SK-N-MC (cell line): ENCODE data around the gene TPO.
"Not testable (repeated sequence)": the region's sequence is repeated elsewhere in the genome, so short reads cannot be mapped to it uniquely, and the experiment has no call there.

Experiments
- DNase-seq: peaks from one replicate; pipeline ENCODE4 v3.0.0-alpha.2; 2011; ENCODE audit warnings: low read depth, low spot score
- H3K27ac ChIP-seq: fragments of 200-600 bp; sonication (generic); 2 replicates; pipeline ENCODE4 v1.5.1; 2016; ENCODE audit warnings: mixed run types
- H3K36me3 ChIP-seq: fragments of 200-600 bp; sonication (generic); 2 replicates; pipeline ENCODE4 v1.6.1; 2017; ENCODE audit warnings: antibody characterized with exemption, low read length, mixed read lengths; ENCODE audit not compliant: insufficient read depth
- H3K4me3 ChIP-seq: fragments of 200-600 bp; sonication (generic); 2 replicates; pipeline ENCODE4 v1.5.1; 2016
- H3K9ac ChIP-seq: fragments of 200-600 bp; sonication (generic); 2 replicates; pipeline ENCODE4 v1.8.0; 2017; ENCODE audit warnings: mixed run types, mixed read lengths; ENCODE audit not compliant: insufficient read length
- H3K9me3 ChIP-seq: fragments of 200-600 bp; sonication (generic); 2 replicates; pipeline ENCODE4 v1.6.1; 2017; ENCODE audit warnings: low read depth, mild to moderate bottlenecking, antibody characterized with exemption, low read length, moderate library complexity, mixed read lengths
- EZH2 ChIP-seq: fragments of 200-600 bp; sonication (generic); IDR thresholded peaks from one replicate; pipeline ENCODE4 v1.6.1; 2017; ENCODE audit warnings: antibody characterized with exemption
- FOXP2 ChIP-seq: optimal IDR thresholded peaks from 2 replicates; pipeline ENCODE3; 2011; ENCODE audit warnings: mild to moderate bottlenecking, moderate library complexity; ENCODE audit not compliant: insufficient read depth; ENCODE audit errors: extremely low read length, control extremely low read depth
- POLR2AphosphoS5 ChIP-seq: IDR thresholded peaks from 2 replicates; pipeline ENCODE4 v1.6.1; 2012; ENCODE audit warnings: mild to moderate bottlenecking, low read depth, low read length, borderline replicate concordance

TPO gene

DNA sequence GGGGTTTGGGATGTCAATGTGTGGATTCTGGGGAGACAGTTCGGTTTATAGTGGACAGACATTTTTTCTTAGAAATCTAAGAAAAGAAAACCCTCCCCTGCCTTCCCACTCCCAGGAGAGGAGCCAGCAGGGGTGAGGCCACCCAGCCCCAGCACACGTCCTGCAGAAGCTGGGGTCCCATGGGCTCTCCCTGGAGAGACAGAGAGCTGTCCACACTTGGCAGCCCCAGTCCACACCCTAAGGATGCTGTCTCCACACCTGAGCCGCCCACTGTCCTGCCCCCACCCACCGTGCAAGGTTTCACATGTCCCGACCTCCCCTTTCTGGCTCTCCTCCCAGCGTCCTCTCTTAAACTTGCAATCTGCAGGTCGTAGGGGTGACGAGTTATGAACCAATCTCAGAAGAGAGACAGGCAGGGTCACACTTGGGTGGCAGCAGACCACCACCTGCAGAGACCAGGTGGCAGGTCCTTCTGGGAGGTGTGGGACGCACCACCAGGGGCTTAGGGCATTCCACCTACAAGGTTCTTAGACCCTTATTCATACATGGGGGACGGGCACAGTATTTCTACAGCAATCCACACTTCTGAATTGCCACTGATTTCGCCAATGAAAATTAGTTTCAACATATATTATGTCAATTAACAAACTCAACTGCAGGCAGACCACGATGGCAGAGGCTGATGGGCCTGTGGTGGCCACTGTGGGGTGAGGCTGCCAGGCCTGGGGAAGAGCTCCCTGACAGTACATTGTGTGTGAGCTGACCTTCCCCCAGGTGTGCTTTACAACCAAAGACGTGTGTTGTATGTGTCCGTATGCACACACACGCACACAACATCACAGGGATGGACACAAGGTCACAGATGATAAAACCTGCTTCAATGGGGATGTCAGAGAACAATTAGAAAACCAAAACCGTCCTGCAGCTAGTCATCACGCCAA, 158.5 kb downstream of the TPO start:
- H3K4me3 ChIP-seq: no peak overlapping the region
- no peak for TF ChIP-seq POLR2AphosphoS5
- TF ChIP-seq FOXP2: no peak
- no peak for TF ChIP-seq EZH2

DNA sequence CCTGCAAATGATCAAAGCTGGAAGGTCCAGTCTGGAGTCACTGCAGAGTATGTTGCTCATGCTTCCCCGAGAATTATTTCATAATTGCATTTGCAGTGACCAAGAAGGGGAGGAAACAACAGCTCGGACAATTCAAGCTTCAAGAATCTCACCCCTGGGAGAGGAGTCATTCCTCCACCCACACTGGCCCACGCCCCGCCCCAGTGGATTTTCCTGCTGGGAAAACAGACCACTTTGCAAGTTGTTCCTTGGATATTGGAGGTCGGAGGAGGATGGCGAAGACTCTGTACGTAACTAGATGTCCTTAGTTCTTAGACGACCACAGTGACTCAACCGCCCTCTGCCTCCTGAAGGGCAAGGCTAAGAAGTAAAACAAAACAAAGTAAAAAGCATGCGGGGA, 159.4 kb downstream of the TPO start:
- no peak for DNase-seq
- TF ChIP-seq FOXP2: no peak
- no peak for TF ChIP-seq EZH2
- TF ChIP-seq POLR2AphosphoS5: no peak
- Histone ChIP-seq H3K9ac (no peak overlapping the region), H3K27ac (no peak overlapping the region), H3K36me3 (no peaks in the 10 kb centered on the region), H3K9me3 (no peaks in the 10 kb centered on the region), H3K4me3 (no peak overlapping the region)

More for the DNA sequence above, 158.5 kb downstream of the TPO start:
- no peaks in the 10 kb centered on the region for H3K36me3 ChIP-seq
- H3K27ac ChIP-seq: no peak overlapping the region
- no peaks in the 10 kb centered on the region for H3K9me3 ChIP-seq
- no peak overlapping the region for H3K9ac ChIP-seq
- no peak for DNase-seq

DNA sequence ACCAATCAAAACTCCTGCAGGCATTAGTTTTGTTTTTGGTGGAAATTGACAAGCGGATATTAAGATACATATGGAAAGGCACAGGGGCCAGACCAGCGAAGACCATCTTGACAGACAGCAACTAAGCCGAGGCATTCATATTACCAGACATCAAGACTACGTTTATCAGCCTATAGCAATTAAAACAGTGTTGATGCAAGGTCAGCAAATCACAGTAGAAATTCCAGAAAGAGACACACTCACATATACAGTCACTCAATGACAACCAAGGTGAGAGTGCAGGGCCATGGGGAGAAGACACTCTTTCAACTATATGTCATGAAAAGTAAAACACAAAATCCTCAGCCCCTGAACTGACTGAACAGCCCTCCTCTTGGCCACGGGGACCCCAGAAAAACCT, 164.6 kb downstream of the TPO start:
- Histone ChIP-seq H3K4me3 (no peak overlapping the region), H3K9ac (no peak overlapping the region), H3K27ac (no peak overlapping the region), H3K36me3 (no peaks in the 10 kb centered on the region), H3K9me3 (no peaks in the 10 kb centered on the region)
- no peak for DNase-seq
- TF ChIP-seq FOXP2 (no peak), POLR2AphosphoS5 (no peak), EZH2 (no peak)

DNA sequence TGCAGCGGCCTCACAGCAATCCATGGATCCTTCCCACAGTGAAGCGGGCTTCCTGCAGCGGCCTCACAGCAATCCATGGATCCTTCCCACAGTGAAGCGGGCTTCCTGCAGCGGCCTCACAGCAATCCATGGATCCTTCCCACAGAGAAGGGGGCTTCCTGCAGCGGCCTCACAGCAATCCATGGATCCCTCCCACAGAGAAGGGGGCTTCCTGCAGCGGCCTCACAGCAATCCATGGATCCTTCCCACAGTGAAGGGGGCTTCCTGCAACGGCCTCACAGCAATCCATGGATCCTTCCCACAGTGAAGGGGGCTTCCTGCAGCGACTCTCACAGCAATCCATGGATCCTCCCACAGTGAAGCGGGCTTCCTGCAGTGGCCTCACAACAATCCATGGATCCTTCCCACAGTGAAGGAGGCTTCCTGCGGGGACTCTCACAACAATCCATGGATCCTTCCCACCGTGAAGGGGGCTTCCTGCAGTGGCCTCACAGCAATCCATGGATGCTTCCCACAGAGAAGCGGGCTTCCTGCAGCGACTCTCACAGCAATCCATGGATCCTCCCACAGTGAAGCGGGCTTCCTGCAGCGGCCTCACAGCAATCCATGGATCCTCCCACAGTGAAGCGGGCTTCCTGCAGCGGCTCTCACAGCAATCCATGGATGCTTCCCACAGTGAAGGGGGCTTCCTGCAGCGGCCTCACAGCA, 168.1 kb downstream of the TPO start:
- not testable (repeated sequence) for DNase-seq, H3K9me3 ChIP-seq, H3K9ac ChIP-seq, H3K27ac ChIP-seq, H3K36me3 ChIP-seq, H3K4me3 ChIP-seq

DNA sequence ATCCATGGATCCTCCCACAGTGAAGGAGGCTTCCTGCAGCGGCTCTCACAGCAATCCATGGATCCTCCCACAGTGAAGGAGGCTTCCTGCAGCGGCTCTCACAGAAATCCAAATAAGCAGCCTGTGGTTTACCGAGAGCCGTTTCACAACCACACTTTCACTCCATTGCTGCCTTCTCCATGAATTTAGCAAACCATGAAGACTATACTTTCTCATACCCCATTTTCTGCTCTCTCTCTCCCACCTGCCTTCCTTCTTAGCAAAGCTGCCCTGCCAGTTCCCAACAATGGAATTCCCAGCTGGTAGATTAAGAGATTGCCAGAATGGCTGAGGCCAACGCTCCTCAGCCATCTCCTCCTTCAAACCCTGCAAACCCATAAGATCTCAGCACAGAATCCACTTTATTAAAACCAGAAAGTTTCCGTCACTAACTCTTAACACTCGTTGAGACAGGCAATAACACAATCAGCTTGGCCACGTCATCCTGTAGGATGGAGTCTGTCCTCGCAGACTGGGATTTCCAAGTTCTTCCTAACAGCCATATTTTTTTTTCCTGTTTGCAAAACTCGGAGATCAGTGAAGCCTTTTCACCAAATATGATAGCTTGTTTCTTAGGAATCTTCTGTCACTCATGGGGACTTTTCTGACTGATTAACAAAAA, 168.8 kb downstream of the TPO start:
- Histone ChIP-seq H3K27ac (no peak overlapping the region), H3K4me3 (no peak overlapping the region)
- TF ChIP-seq FOXP2: no peak
- no peak for TF ChIP-seq EZH2
- TF ChIP-seq POLR2AphosphoS5: no peak

DNA sequence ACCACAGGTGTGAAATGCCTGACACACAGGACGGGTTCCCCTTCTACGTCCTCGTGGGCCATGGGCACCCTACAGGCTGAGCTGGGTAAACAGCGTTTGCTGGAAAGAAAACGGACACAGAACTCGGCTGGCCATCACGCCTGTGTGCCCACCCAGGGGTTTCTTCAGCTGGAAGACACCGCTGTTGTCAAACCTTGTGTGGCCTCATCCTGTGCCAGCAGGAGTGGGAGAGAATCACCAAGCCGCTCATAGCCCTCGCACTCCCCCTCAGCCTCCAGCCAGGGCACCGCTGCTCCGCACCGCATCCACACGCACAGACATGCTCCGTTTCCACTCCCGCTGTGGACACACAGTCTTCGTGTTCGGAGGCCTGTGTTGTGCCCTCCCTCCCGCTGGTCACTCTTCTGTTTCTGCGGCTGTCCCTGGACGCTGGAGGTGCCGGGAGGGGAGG, 169.7 kb downstream of the TPO start:
- H3K9ac ChIP-seq: no peak overlapping the region
- H3K9me3 ChIP-seq: no peaks in the 10 kb centered on the region
- no peaks in the 10 kb centered on the region for H3K36me3 ChIP-seq
- H3K4me3 ChIP-seq: no peak overlapping the region
- H3K27ac ChIP-seq: no peak overlapping the region
- DNase-seq: no peak
- no peak for TF ChIP-seq EZH2
- TF ChIP-seq FOXP2: no peak
- no peak for TF ChIP-seq POLR2AphosphoS5

More for the DNA sequence above, 168.8 kb downstream of the TPO start:
- Histone ChIP-seq H3K9me3 (no peaks in the 10 kb centered on the region), H3K36me3 (no peaks in the 10 kb centered on the region), H3K9ac (no peak overlapping the region)
- DNase-seq: no peak

DNA sequence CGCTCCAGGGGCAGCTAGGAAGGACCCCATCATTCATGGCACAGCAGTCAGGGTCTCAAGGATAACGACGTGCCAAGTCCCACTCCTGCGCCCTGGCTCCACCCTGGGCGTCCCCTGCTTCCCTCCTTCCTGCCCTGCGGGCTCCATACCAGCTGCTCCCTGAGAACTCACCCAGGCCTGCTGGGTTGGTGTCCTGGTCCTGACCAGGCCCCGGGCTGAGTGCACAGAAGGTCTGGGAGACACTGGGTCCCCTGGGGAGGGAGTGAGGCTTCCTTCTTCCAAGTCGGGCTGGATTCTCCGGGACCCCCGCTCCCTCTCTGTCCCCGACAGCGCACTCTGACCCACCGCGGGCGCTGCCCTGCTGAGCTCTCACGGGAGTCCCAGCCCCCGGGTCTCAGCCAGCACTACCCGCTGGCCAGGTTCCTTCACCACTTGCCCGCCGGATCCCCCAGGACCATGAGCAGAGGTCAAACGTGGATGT, 170.8 kb downstream of the TPO start:
- no peak overlapping the region for H3K9ac ChIP-seq
- DNase-seq: no peak
- no peaks in the 10 kb centered on the region for H3K9me3 ChIP-seq
- H3K4me3 ChIP-seq: no peak overlapping the region
- TF ChIP-seq EZH2: no peak
- TF ChIP-seq POLR2AphosphoS5: no peak
- no peak for TF ChIP-seq FOXP2
- no peak overlapping the region for H3K27ac ChIP-seq
- H3K36me3 ChIP-seq: no peaks in the 10 kb centered on the region
